GM12878 (cell line): ENCODE measurements around the gene DDIT4.

Experiments used
- CHD1 ChIP-seq: IDR thresholded peaks from 2 replicates; pipeline ENCODE4 v1.6.1; 2012; ENCODE audit warnings: low read depth, low read length, improper control_type of control experiment
- CTCF ChIP-seq, 3 experiments: IDR thresholded peaks in 2 of 3; conservative IDR thresholded peaks in 1 of 3; 2 replicates each; pipeline ENCODE4 v1.5.1; 2011; ENCODE audit warnings: low read depth in 3 of 3, low read length in 3 of 3, mild to moderate bottlenecking in 3 of 3, control low read depth in 2 of 3, moderate library complexity in 2 of 3, inconsistent platforms in 1 of 3, mixed read lengths in 1 of 3; ENCODE audit not compliant: control insufficient read depth in 2 of 3, insufficient read depth in 1 of 3; ENCODE audit errors: extremely low read depth in 1 of 3
- EP300 ChIP-seq, 2 experiments: fragments of 150-350 bp in 1 of 2; IDR thresholded peaks; 2 replicates each; pipeline ENCODE4 v1.6.1; 2011 to 2012; ENCODE audit warnings: low read depth in 2 of 2, low read length in 2 of 2, borderline replicate concordance in 1 of 2, improper control_type of control experiment in 1 of 2, inconsistent platforms in 1 of 2; ENCODE audit not compliant: control insufficient read depth in 1 of 2
- EZH2 ChIP-seq: IDR thresholded peaks from 2 replicates; pipeline ENCODE4 v1.6.1; 2012; ENCODE audit warnings: low read depth, mild to moderate bottlenecking, control low read depth, inconsistent platforms, low read length, borderline replicate concordance; ENCODE audit not compliant: control insufficient read depth
- JUNB ChIP-seq: IDR thresholded peaks from 2 replicates; pipeline ENCODE4 v1.6.1; 2016; ENCODE audit warnings: antibody characterized with exemption, mild to moderate bottlenecking
- JUND ChIP-seq: IDR thresholded peaks from 2 replicates; pipeline ENCODE4 v1.6.1; 2012; ENCODE audit warnings: low read depth, mild to moderate bottlenecking, low read length, improper control_type of control experiment, moderate library complexity
- NR2C1 ChIP-seq: fragments of 450-650 bp; IDR thresholded peaks from 2 replicates; pipeline ENCODE4 v1.6.1; 2017; ENCODE audit warnings: antibody characterized with exemption, mild to moderate bottlenecking, moderate library complexity
- POLR2A ChIP-seq: IDR thresholded peaks from 2 replicates; pipeline ENCODE4 v1.6.1; 2011; ENCODE audit warnings: low read depth, mild to moderate bottlenecking, low read length
- SMC3 ChIP-seq: IDR thresholded peaks from 2 replicates; pipeline ENCODE4 v1.6.1; 2011; ENCODE audit warnings: low read length, improper control_type of control experiment, borderline replicate concordance
- SREBF2 ChIP-seq: IDR thresholded peaks from 2 replicates; pipeline ENCODE4 v1.6.1; 2012; ENCODE audit warnings: mild to moderate bottlenecking, low read length
- TCF3 ChIP-seq: IDR thresholded peaks from 2 replicates; pipeline ENCODE4 v1.6.1; 2012; ENCODE audit warnings: low read depth, mild to moderate bottlenecking, low read length, borderline replicate concordance; ENCODE audit not compliant: insufficient read depth
- ZBED1 ChIP-seq: IDR thresholded peaks from 2 replicates; pipeline ENCODE4 v1.6.1; 2016; ENCODE audit warnings: borderline replicate concordance
- ZSCAN29 ChIP-seq: fragments of 450-650 bp; IDR thresholded peaks from 2 replicates; pipeline ENCODE4 v1.6.1; 2017; ENCODE audit warnings: mild to moderate bottlenecking, moderate library complexity

GRCh38 chr10:72260239-72260975 lies 13.3 kb upstream of the DDIT4 start:
- TF ChIP-seq SREBF2 (no peak), JUND (no peak), EZH2 (no peak), NR2C1 (peak; percentile 90), ZBED1 (no peak), TCF3 (no peak), ZSCAN29 (no peak), SMC3 (no peak), EP300 (IDR thresholded peaks at IDR 0.05; ENCODE audit: borderline replicate concordance in 1 of 2, control insufficient read depth in 1 of 2, low read depth in 2 of 2, low read length in 2 of 2) (no peak), CHD1 (no peak), JUNB (no peak), POLR2A (no peak; the same call in 1 of the 2 replicates), CTCF (IDR thresholded peaks at IDR 0.05 in 2 of 3, conservative IDR thresholded peaks at IDR 0.05 in 1 of 3; ENCODE audit: control insufficient read depth in 2 of 3, extremely low read depth in 1 of 3, insufficient read depth in 1 of 3, low read depth in 3 of 3, low read length in 3 of 3) (no peak)
